GM12878 (cell line): Measurements from ENCODE around the gene ADGRD1. TPM values are rescaled to one million over a fixed set of nuclear protein-coding genes. Genes with fewer than 3 reads are reported as not detected.

ENCODE experiments used
- EED ChIP-seq: sonication (generic); IDR thresholded peaks from 2 replicates; pipeline ENCODE4 v1.6.1; 2016; ENCODE audit warnings: antibody characterized with exemption, low read depth
- EGR1 ChIP-seq, 2 experiments: IDR thresholded peaks; 1 replicate in 1 of 2; 2 replicates in 1 of 2; pipeline ENCODE4 v1.6.1; 2011 to 2012; ENCODE audit warnings: low read depth in 2 of 2, low read length in 2 of 2, borderline replicate concordance in 1 of 2, mild to moderate bottlenecking in 1 of 2, moderate library complexity in 1 of 2
- EZH2 ChIP-seq: IDR thresholded peaks from 2 replicates; pipeline ENCODE4 v1.6.1; 2012; ENCODE audit warnings: low read depth, mild to moderate bottlenecking, control low read depth, inconsistent platforms, low read length, borderline replicate concordance; ENCODE audit not compliant: control insufficient read depth
- FOXM1 ChIP-seq: IDR thresholded peaks from 2 replicates; pipeline ENCODE4 v1.6.1; 2012; ENCODE audit warnings: low read depth, mild to moderate bottlenecking, inconsistent platforms, low read length, moderate library complexity
- HCFC1 ChIP-seq: fragments of 150-350 bp; IDR thresholded peaks from 2 replicates; pipeline ENCODE4 v1.6.1; 2014; ENCODE audit warnings: low read length
- HDAC6 ChIP-seq: fragments of 200-600 bp; sonication (generic); IDR thresholded peaks from one replicate; pipeline ENCODE4 v1.8.0; 2017; ENCODE audit warnings: antibody characterized with exemption; ENCODE audit not compliant: unreplicated experiment
- IKZF1 ChIP-seq: fragments of 450-650 bp; conservative IDR thresholded peaks from 2 replicates; pipeline ENCODE4 v1.6.1; 2017; ENCODE audit warnings: antibody characterized with exemption, mild to moderate bottlenecking
- IKZF2 ChIP-seq, 2 experiments: fragments of 450-650 bp; IDR thresholded peaks; 2 replicates each; pipeline ENCODE4 v1.6.1; 2017; ENCODE audit warnings: mild to moderate bottlenecking in 2 of 2, moderate library complexity in 2 of 2
- JUNB ChIP-seq: IDR thresholded peaks from 2 replicates; pipeline ENCODE4 v1.6.1; 2016; ENCODE audit warnings: antibody characterized with exemption, mild to moderate bottlenecking
- MEF2A ChIP-seq: IDR thresholded peaks from 2 replicates; pipeline ENCODE4 v1.6.1; 2011; ENCODE audit warnings: low read depth, mild to moderate bottlenecking, low read length, moderate library complexity; ENCODE audit not compliant: insufficient read depth
- MEF2B ChIP-seq: fragments of 450-650 bp; IDR thresholded peaks from 2 replicates; pipeline ENCODE4 v1.6.1; 2018; ENCODE audit warnings: mild to moderate bottlenecking, moderate library complexity; ENCODE audit not compliant: partially characterized antibody, poor library complexity, severe bottlenecking
- MLLT1 ChIP-seq: fragments of 450-650 bp; IDR thresholded peaks from 2 replicates; pipeline ENCODE4 v1.6.1; 2016; ENCODE audit warnings: mild to moderate bottlenecking
- MTA2 ChIP-seq: fragments of 450-650 bp; IDR thresholded peaks from 2 replicates; pipeline ENCODE4 v1.6.1; 2016; ENCODE audit warnings: low read depth, mild to moderate bottlenecking, moderate library complexity
- MYB ChIP-seq: fragments of 150-350 bp; IDR thresholded peaks from 2 replicates; pipeline ENCODE4 v1.6.1; 2014; ENCODE audit warnings: mild to moderate bottlenecking, low read depth, low read length, borderline replicate concordance
- NRF1 ChIP-seq: conservative IDR thresholded peaks from 2 replicates; pipeline ENCODE4 v1.6.1; 2011; ENCODE audit warnings: mild to moderate bottlenecking, low read depth, low read length, improper control_type of control experiment
- PAX5 ChIP-seq: IDR thresholded peaks from 2 replicates; pipeline ENCODE4 v1.6.1; 2011; ENCODE audit warnings: low read depth, low read length, borderline replicate concordance
- PBX3 ChIP-seq: IDR thresholded peaks from 2 replicates; pipeline ENCODE4 v1.6.1; 2011; ENCODE audit warnings: mild to moderate bottlenecking, low read depth, low read length, moderate library complexity; ENCODE audit not compliant: insufficient replicate concordance
- PML ChIP-seq: IDR thresholded peaks from 2 replicates; pipeline ENCODE4 v1.6.1; 2012; ENCODE audit warnings: low read length, inconsistent platforms
- POLR2A ChIP-seq: IDR thresholded peaks from 2 replicates; pipeline ENCODE4 v1.6.1; 2011; ENCODE audit warnings: low read depth, mild to moderate bottlenecking, low read length
- RAD21 ChIP-seq: IDR thresholded peaks from 2 replicates; pipeline ENCODE4 v1.6.1; 2011; ENCODE audit warnings: mild to moderate bottlenecking, low read depth, low read length, moderate library complexity; ENCODE audit not compliant: insufficient read depth
- RELB ChIP-seq: fragments of 450-650 bp; IDR thresholded peaks from 2 replicates; pipeline ENCODE4 v1.6.1; 2017; ENCODE audit warnings: low read depth, mild to moderate bottlenecking, moderate library complexity
- RUNX3 ChIP-seq: IDR thresholded peaks from 2 replicates; pipeline ENCODE4 v1.6.1; 2012; ENCODE audit warnings: low read length, inconsistent platforms
- SMAD1 ChIP-seq: fragments of 450-650 bp; IDR thresholded peaks from 2 replicates; pipeline ENCODE4 v1.6.1; 2018; ENCODE audit warnings: mild to moderate bottlenecking, low read depth; ENCODE audit not compliant: partially characterized antibody
- STAT3 ChIP-seq: IDR thresholded peaks from 2 replicates; pipeline ENCODE4 v1.6.1; 2011; ENCODE audit warnings: low read depth, low read length, improper control_type of control experiment
- TCF12 ChIP-seq: IDR thresholded peaks from 2 replicates; pipeline ENCODE4 v1.6.1; 2011; ENCODE audit warnings: low read depth, mild to moderate bottlenecking, low read length
- TCF3 ChIP-seq: IDR thresholded peaks from 2 replicates; pipeline ENCODE4 v1.6.1; 2012; ENCODE audit warnings: low read depth, mild to moderate bottlenecking, low read length, borderline replicate concordance; ENCODE audit not compliant: insufficient read depth
- USF1 ChIP-seq: IDR thresholded peaks from 2 replicates; pipeline ENCODE4 v1.6.1; 2011; ENCODE audit warnings: borderline replicate concordance, low read depth, mild to moderate bottlenecking, moderate library complexity, mixed read lengths, low read length; ENCODE audit not compliant: insufficient read depth; ENCODE audit errors: extremely low read length
- YY1 ChIP-seq: IDR thresholded peaks from 2 replicates; pipeline ENCODE4 v1.6.1; 2011; ENCODE audit warnings: low read depth, mild to moderate bottlenecking, low read length
- polyA plus RNA-seq, 11 experiments: library from polyadenylated mRNA; depleted of rRNA in 4 of 11; unstranded in 6 of 11; stranded (reverse) in 5 of 11; fragments of >200 nt; fragmentation: Nextera tagmentation in 4 of 11; fragmentation: Illumina TruSeq in 1 of 11; extraction: Ambion mirVana in 4 of 11; extraction: Trizol in 1 of 11; gene quantifications; 1 replicate in 1 of 11; 2 replicates in 10 of 11; pipeline versions ENCODE4 v1.2.1 to v1.2.3, GENCODE V29; 2011 to 2016; ENCODE audit warnings: inconsistent platforms in 2 of 11, missing spikeins in 2 of 11, low read depth in 1 of 11
- total RNA-seq, 4 experiments: library from RNA; depleted of rRNA in 3 of 4; stranded (reverse); fragments of >200 nt in 3 of 4; fragmentation: Illumina TruSeq in 1 of 4; extraction: Trizol in 1 of 4; gene quantifications; 2 replicates each; pipeline versions ENCODE4 v1.2.1 to v1.2.3, GENCODE V29; 2013 to 2021

ADGRD1 gene
- total and polyA plus RNA-seq, 10 of the 15 experiments (the other 5 are each of a cell fraction or from before 2014, with no cell fraction given): 0.15 to 12.7 (median 1.2) TPM

- 0 out of 2 replicates have a peak, but pooled peaks have one; percentile 28 for TF ChIP-seq YY1
- TF ChIP-seq RUNX3: peak; percentile 75
- no peak for TF ChIP-seq STAT3
- no peak for TF ChIP-seq EZH2
- TF ChIP-seq MEF2B: peak; percentile 96
- TF ChIP-seq TCF3: peak; percentile 41; the same call in 1 of the 2 replicates
- TF ChIP-seq SMAD1: no peak
- no peak for TF ChIP-seq PBX3
- 0 out of 2 replicates have a peak, but pooled peaks have one; percentile 14 for TF ChIP-seq MLLT1
- TF ChIP-seq HDAC6: no peak
- peak; percentile 79 to 81 for TF ChIP-seq IKZF2 (IDR thresholded peaks at IDR 0.05)
- peak; percentile 61; the same call in 1 of the 2 replicates for TF ChIP-seq POLR2A
- peak; percentile 49; the same call in 1 of the 2 replicates for TF ChIP-seq EED
- TF ChIP-seq PML: 0 out of 2 replicates have a peak, but pooled peaks have one; percentile 46
- no peak for TF ChIP-seq USF1
- TF ChIP-seq IKZF1: peak; percentile 59
- 0 out of 2 replicates have a peak, but pooled peaks have one; percentile 38 for TF ChIP-seq MTA2
- no peak for TF ChIP-seq HCFC1
- peak; percentile 13; the same call in 1 of the 2 replicates for TF ChIP-seq RAD21
- TF ChIP-seq MYB: no peak
- peak; percentile 77 for TF ChIP-seq TCF12
- TF ChIP-seq FOXM1: peak; percentile 82
- peak; percentile 58; the same call in 1 of the 2 replicates for TF ChIP-seq JUNB
- TF ChIP-seq NRF1: no peak
- peak; percentile 99 for TF ChIP-seq MEF2A
- peak; percentile 65; the same call in 1 of the 2 replicates for TF ChIP-seq PAX5
- TF ChIP-seq RELB: peak; percentile 61; the same call in 1 of the 2 replicates
- TF ChIP-seq EGR1 (IDR thresholded peaks at IDR 0.05; ENCODE audit: borderline replicate concordance in 1 of 2, low read depth in 2 of 2, low read length in 2 of 2): no peak
These were observed 48.5 kb downstream of the ADGRD1 start (continued) for GRCh38 chr12:131002216-131002631.
